Suprapubic skin (tissue), 4 donors: Measurements from ENCODE around the gene NKAIN4. TPM values are rescaled to one million over a fixed set of nuclear protein-coding genes. Genes with fewer than 3 reads are reported as not detected.

Experiments
- DNase-seq, 2 donors: peaks; one replicate each; pipeline ENCODE4 v3.0.0-alpha.2; 2019; ENCODE audit warnings: low spot score in 2 of 2
- H3K27ac ChIP-seq: fragments of 200-600 bp; sonication (generic); one replicate; pipeline ENCODE4 v1.5.1; 2019
- H3K27me3 ChIP-seq: fragments of 200-600 bp; sonication (generic); one replicate; pipeline ENCODE4 v1.5.1; 2019
- H3K36me3 ChIP-seq: fragments of 200-600 bp; sonication (generic); one replicate; pipeline ENCODE4 v1.5.1; 2019
- H3K4me1 ChIP-seq: fragments of 200-600 bp; sonication (generic); one replicate; pipeline ENCODE4 v1.5.1; 2019
- H3K4me3 ChIP-seq: fragments of 200-600 bp; sonication (generic); one replicate; pipeline ENCODE4 v1.5.1; 2019; ENCODE audit warnings: mild to moderate bottlenecking
- H3K9me3 ChIP-seq: fragments of 200-600 bp; sonication (generic); one replicate; pipeline ENCODE4 v1.5.1; 2019
- EP300 ChIP-seq: sonication (generic); formaldehyde crosslinking; IDR thresholded peaks from one replicate; pipeline ENCODE4 v1.6.1; 2017; ENCODE audit warnings: antibody characterized with exemption
- POLR2A ChIP-seq, 2 donors: fragments of 450-650 bp; IDR thresholded peaks; one replicate each; pipeline ENCODE4 v1.6.1; 2017; ENCODE audit warnings: antibody characterized with exemption in 2 of 2, mild to moderate bottlenecking in 2 of 2, moderate library complexity in 2 of 2
- POLR2AphosphoS5 ChIP-seq, 3 donors: sonication (generic); formaldehyde crosslinking; IDR thresholded peaks; one replicate each; pipeline ENCODE4 v1.6.1; 2017; ENCODE audit warnings: antibody characterized with exemption in 3 of 3
- WGBS: methylation state at CpG from one replicate; pipeline ENCODE4 v1.1.5; 2018; 5-methylcytosine and 5-hydroxymethylcytosine counted together
- total RNA-seq, 4 donors: library from RNA; depleted of rRNA; stranded (reverse); fragments of >200 nt; gene quantifications; one replicate each; pipeline ENCODE4 v1.1.0, GENCODE V29; 2016
- TF ChIP-seq, protein P1 (sequence below), 2 donors: fragments of 200-600 bp in 1 of 2; fragments of 450-650 bp in 1 of 2; sonication (generic) in 1 of 2; IDR thresholded peaks; one replicate each; pipeline ENCODE4 v1.5.1; 2016 to 2019; ENCODE audit warnings: antibody characterized with exemption in 2 of 2, mild to moderate bottlenecking in 1 of 2, moderate library complexity in 1 of 2

The NKAIN4 gene
- total RNA-seq, 4 donors from 2014 or later: 0.42 TPM; not detected in 3

DNA sequence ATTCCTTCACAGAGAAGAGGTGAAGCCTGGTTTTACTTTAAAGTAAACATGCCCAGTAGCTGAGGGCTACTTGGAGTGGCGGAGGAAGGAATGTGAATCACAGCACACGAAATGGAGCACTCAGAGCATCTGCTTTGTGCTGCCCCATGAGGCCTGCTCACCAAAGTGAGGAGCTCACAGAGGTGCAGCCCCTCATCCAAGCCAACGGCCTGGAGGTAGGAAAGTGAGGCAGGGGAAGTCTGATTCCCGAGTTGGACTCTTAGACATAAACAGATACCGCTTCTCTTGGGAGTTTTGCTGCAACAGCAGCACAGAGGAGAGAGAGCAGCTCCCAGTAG lies 41.9 kb downstream of the NKAIN4 start:
- Histone ChIP-seq H3K27me3 (no peaks in the 10 kb centered on the region), H3K4me3 (no peak overlapping the region), H3K9me3 (no peaks in the 10 kb centered on the region), H3K27ac (no peak overlapping the region), H3K4me1 (peaks cover 52% of the 10 kb centered on the region), H3K36me3 (peaks cover 58% of the 10 kb centered on the region)
- no peak for DNase-seq
- TF ChIP-seq, protein P1, sequence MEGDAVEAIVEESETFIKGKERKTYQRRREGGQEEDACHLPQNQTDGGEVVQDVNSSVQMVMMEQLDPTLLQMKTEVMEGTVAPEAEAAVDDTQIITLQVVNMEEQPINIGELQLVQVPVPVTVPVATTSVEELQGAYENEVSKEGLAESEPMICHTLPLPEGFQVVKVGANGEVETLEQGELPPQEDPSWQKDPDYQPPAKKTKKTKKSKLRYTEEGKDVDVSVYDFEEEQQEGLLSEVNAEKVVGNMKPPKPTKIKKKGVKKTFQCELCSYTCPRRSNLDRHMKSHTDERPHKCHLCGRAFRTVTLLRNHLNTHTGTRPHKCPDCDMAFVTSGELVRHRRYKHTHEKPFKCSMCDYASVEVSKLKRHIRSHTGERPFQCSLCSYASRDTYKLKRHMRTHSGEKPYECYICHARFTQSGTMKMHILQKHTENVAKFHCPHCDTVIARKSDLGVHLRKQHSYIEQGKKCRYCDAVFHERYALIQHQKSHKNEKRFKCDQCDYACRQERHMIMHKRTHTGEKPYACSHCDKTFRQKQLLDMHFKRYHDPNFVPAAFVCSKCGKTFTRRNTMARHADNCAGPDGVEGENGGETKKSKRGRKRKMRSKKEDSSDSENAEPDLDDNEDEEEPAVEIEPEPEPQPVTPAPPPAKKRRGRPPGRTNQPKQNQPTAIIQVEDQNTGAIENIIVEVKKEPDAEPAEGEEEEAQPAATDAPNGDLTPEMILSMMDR (IDR thresholded peaks at IDR 0.05): no peak
- TF ChIP-seq POLR2A (IDR thresholded peaks at IDR 0.05) (no peak), POLR2AphosphoS5 (IDR thresholded peaks at IDR 0.05) (no peak), EP300 (no peak)
- 78% methylated on average over 5 of the region's 5 CpGs for WGBS

DNA sequence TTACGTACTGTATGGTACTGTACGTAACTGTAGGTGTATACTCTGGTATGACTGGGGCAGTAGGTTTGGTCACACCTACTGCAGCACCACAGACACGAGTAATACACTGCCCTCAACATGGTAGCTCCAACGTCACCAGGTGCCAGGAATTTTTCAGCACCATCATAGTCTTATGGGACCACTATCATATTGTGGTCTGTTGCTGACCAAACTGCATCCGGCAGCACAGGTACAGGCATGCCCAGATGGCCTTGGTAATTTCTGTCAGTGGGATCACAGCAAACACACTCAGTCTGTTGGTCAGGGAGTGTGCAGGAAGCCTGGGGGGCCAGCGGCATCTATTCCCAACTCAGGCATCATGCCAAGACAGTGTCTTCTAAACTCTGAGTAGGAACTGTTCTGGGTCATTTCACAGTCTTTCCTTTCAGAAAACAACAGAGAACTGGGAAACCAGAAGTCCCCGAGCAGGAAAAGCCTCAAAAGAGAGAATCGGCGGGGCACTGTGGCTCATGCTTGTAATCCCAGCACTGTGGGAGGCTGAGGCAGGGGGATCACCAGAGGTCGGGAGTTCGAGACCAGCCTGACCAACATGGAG lies 44.2 kb downstream of the NKAIN4 start:
- H3K9me3 ChIP-seq: no peaks in the 10 kb centered on the region
- peaks cover 49% of the 10 kb centered on the region for H3K4me1 ChIP-seq
- H3K36me3 ChIP-seq: peaks cover 72% of the 10 kb centered on the region
- no peaks in the 10 kb centered on the region for H3K27me3 ChIP-seq
- no peak overlapping the region for H3K27ac ChIP-seq
- WGBS: 78% methylated on average over 9 of the region's 11 CpGs
- DNase-seq: no peak
- H3K4me3 ChIP-seq: no peak overlapping the region
- no peak for TF ChIP-seq POLR2A (IDR thresholded peaks at IDR 0.05)
- TF ChIP-seq, protein P1 (IDR thresholded peaks at IDR 0.05): no peak
- no peak for TF ChIP-seq POLR2AphosphoS5 (IDR thresholded peaks at IDR 0.05)
- no peak for TF ChIP-seq EP300

DNA sequence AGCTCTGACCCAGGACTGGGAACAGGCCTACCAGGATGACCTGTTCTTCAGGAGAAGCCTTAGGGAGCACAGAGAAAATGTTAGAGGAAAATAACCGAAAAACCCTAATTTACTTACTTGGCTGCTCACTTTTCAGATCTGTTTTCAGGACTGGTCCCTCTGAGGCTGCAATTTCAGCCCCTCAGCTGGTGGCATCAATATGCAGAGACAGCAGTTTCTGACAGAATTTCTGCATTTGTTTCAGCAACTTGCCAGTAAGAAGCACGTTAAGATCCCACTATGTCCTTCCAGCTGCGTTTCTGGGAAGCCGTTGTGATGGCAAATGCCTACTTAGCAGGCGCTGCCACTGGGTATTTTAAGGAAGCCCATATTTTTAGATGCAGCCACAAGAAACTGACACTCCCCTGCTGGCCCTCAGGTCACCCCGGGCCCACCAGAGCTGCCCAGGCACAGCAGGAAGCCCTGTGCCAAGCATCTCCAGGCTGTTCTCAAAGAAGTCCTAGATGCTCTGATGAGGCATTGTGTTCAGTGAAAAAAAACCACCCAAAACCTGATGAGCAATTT lies 45.8 kb downstream of the NKAIN4 start:
- Histone ChIP-seq H3K4me3 (no peak overlapping the region), H3K9me3 (no peaks in the 10 kb centered on the region), H3K27me3 (no peaks in the 10 kb centered on the region), H3K4me1 (peaks cover 33% of the 10 kb centered on the region), H3K36me3 (peaks cover 83% of the 10 kb centered on the region), H3K27ac (no peak overlapping the region)
- DNase-seq: no peak
- WGBS: 74% methylated on average over 6 of the region's 6 CpGs
- no peak for TF ChIP-seq POLR2A (IDR thresholded peaks at IDR 0.05)

DNA sequence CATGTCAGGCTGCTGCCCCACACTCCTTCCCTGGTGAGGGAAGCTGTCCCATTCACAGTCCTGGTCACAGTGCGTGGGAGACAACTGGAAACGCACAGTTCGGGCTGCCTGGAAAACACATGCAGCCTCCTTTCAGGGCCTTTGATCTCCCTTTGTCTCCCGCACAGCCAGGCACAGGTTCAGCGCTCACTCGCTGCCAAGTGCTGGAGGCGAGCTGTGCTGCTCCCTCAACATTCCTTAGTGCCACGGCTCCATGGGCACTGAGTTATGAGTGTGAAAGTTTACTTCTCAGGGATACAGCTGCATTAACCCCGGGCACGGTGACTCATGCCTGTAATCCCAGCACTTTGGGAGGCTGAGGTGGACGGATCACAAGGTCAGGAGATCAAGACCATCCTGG lies 47.4 kb downstream of the NKAIN4 start:
- Histone ChIP-seq H3K4me1 (peaks cover 18% of the 10 kb centered on the region), H3K36me3 (peaks cover 84% of the 10 kb centered on the region), H3K27me3 (no peaks in the 10 kb centered on the region), H3K9me3 (no peaks in the 10 kb centered on the region), H3K27ac (no peak overlapping the region), H3K4me3 (no peak overlapping the region)
- no peak for DNase-seq
- TF ChIP-seq, protein P1 (IDR thresholded peaks at IDR 0.05): no peak
- TF ChIP-seq EP300: no peak
- no peak for TF ChIP-seq POLR2A (IDR thresholded peaks at IDR 0.05)
- no peak for TF ChIP-seq POLR2AphosphoS5 (IDR thresholded peaks at IDR 0.05)
- WGBS: 18% methylated on average over 5 of the region's 11 CpGs

DNA sequence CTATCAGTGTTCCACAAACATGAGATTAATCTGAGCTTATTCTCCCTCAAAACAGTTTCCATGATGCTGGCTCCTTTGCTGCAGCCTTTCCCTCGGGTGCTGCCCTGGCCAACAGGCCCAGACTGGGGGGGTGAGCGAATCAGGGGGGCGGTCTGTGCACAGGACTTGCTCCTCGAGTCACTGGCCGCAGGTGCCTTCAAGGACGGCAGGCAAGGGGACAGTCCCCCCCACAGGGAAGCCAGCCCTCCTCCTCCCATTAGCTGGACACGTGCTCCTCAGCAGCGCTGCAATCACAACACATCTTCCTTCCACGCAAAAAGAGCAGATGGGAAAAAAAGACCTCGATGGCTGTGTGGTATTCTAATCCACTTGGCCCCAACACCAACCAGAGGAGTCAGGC lies 48.4 kb downstream of the NKAIN4 start:
- DNase-seq: no peak
- Histone ChIP-seq H3K36me3 (peaks cover 82% of the 10 kb centered on the region), H3K27ac (no peak overlapping the region), H3K27me3 (no peaks in the 10 kb centered on the region), H3K4me3 (no peak overlapping the region), H3K4me1 (peaks cover 11% of the 10 kb centered on the region), H3K9me3 (no peaks in the 10 kb centered on the region)
- WGBS: 73% methylated on average over 3 of the region's 10 CpGs
- TF ChIP-seq POLR2A (IDR thresholded peaks at IDR 0.05): no peak

DNA sequence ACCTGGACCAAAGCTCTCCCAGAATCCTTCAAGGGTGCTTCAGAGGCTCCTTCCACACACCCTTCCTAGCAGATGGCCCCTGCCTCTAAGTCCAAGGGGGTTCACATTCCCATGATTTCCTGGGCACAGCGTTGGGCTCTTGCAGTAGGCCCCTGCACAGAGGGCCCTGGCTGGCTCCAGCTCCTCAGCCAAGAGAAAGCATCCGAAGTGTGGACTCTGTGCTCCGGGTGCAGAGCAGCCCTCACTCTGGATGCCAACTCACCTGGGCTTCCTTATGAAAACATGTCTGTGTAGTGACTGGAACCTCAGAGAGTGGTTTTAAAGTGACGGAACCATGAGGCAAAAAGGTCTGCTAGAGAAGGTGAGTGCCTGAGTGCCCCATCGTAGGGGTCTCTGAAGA lies 49.9 kb downstream of the NKAIN4 start:
- H3K4me1 ChIP-seq: peaks cover 11% of the 10 kb centered on the region
- no peak overlapping the region for H3K4me3 ChIP-seq
- DNase-seq: no peak
- H3K36me3 ChIP-seq: peaks cover 74% of the 10 kb centered on the region
- H3K27me3 ChIP-seq: no peaks in the 10 kb centered on the region
- 94% methylated on average over 2 of the region's 5 CpGs for WGBS
- no peak for TF ChIP-seq EP300
- TF ChIP-seq, protein P1 (IDR thresholded peaks at IDR 0.05): no peak
- no peak for TF ChIP-seq POLR2AphosphoS5 (IDR thresholded peaks at IDR 0.05)
- TF ChIP-seq POLR2A (IDR thresholded peaks at IDR 0.05): no peak
- H3K9me3 ChIP-seq: no peaks in the 10 kb centered on the region
- no peak overlapping the region for H3K27ac ChIP-seq
